Right atrium auricular region (tissue), 2 donors: ENCODE measurements around the gene OR10A6. TPM values are rescaled to one million over a fixed set of nuclear protein-coding genes. Genes with fewer than 3 reads are reported as not detected.

ENCODE experiments used
- DNase-seq: peaks from one replicate; pipeline ENCODE4 v3.0.0-alpha.2; 2019; ENCODE audit warnings: low spot score
- H3K27ac ChIP-seq, 2 donors: fragments of 200-600 bp; sonication (generic); 1 replicate in 1 of 2; 2 replicates in 1 of 2; pipeline ENCODE4 v1.5.1; 2016 to 2019
- H3K27me3 ChIP-seq, 2 donors: fragments of 200-600 bp; sonication (generic); one replicate each; pipeline versions ENCODE4 v1.5.1 to v1.6.0; 2017 to 2019
- H3K36me3 ChIP-seq: fragments of 200-600 bp; sonication (generic); one replicate; pipeline ENCODE4 v1.5.1; 2016
- H3K4me1 ChIP-seq, 2 donors: fragments of 200-600 bp; sonication (generic); one replicate each; pipeline versions ENCODE4 v1.5.1 to v1.6.0; 2017 to 2019
- H3K4me3 ChIP-seq, 2 donors: fragments of 200-600 bp; sonication (generic); 1 replicate in 1 of 2; 2 replicates in 1 of 2; pipeline ENCODE4 v1.5.1; 2017 to 2019; ENCODE audit warnings: mild to moderate bottlenecking in 1 of 2, moderate library complexity in 1 of 2
- H3K9me3 ChIP-seq, 2 donors: fragments of 200-600 bp; sonication (generic); one replicate each; pipeline ENCODE4 v1.5.1; 2019
- CTCF ChIP-seq, 2 donors: fragments of 200-600 bp; sonication (generic); IDR thresholded peaks; one replicate each; pipeline ENCODE4 v1.5.1; 2019; ENCODE audit warnings: antibody characterized with exemption in 2 of 2
- total RNA-seq, 2 donors: library from RNA; depleted of rRNA; stranded (reverse); fragments of >200 nt; gene quantifications; one replicate each; pipeline ENCODE4 v1.1.0, GENCODE V29; 2016

Gene OR10A6
- total RNA-seq, 2 donors from 2014 or later, result not detected

- no peak overlapping the region for H3K27ac ChIP-seq
- no peak for DNase-seq
- no peaks in the 10 kb centered on the region for H3K4me1 ChIP-seq
- H3K4me3 ChIP-seq, result no peak overlapping the region
- no peak for TF ChIP-seq CTCF (IDR thresholded peaks at IDR 0.05)
- no peaks in the 10 kb centered on the region for H3K9me3 ChIP-seq
- no peaks in the 10 kb centered on the region for H3K36me3 ChIP-seq
- no peaks in the 10 kb centered on the region for H3K27me3 ChIP-seq
Measured at GRCh38 chr11:7964873-7965272, 33.8 kb upstream of the OR10A6 start.

GRCh38 chr11:7964261-7964660 lies 33.2 kb upstream of the OR10A6 start:
- Histone ChIP-seq H3K27ac (no peak overlapping the region), H3K36me3 (no peaks in the 10 kb centered on the region), H3K27me3 (no peaks in the 10 kb centered on the region), H3K4me1 (no peaks in the 10 kb centered on the region), H3K4me3 (no peak overlapping the region), H3K9me3 (no peaks in the 10 kb centered on the region)
- no peak for TF ChIP-seq CTCF (IDR thresholded peaks at IDR 0.05)
- no peak for DNase-seq

- H3K36me3 ChIP-seq, result no peaks in the 10 kb centered on the region
- no peak for TF ChIP-seq CTCF (IDR thresholded peaks at IDR 0.05)
Measured at GRCh38 chr11:7955191-7955590, 24.1 kb upstream of the OR10A6 start.

GRCh38 chr11:7949934-7950333 lies 18.9 kb upstream of the OR10A6 start:
- H3K4me1 ChIP-seq, result no peaks in the 10 kb centered on the region
- H3K36me3 ChIP-seq, result no peaks in the 10 kb centered on the region
- H3K27me3 ChIP-seq, result no peaks in the 10 kb centered on the region
- no peak overlapping the region for H3K27ac ChIP-seq
- H3K4me3 ChIP-seq, result no peak overlapping the region
- no peak for DNase-seq
- peaks cover 0 to 4% of the 10 kb centered on the region in 2 donors for H3K9me3 ChIP-seq
- TF ChIP-seq CTCF (IDR thresholded peaks at IDR 0.05), result no peak

More at GRCh38 chr11:7955191-7955590, 24.1 kb upstream of the OR10A6 start:
- no peak for DNase-seq
- no peak overlapping the region for H3K4me3 ChIP-seq
- no peaks in the 10 kb centered on the region for H3K4me1 ChIP-seq
- peaks cover 0 to 6% of the 10 kb centered on the region in 2 donors for H3K9me3 ChIP-seq
- no peak overlapping the region for H3K27ac ChIP-seq
- no peaks in the 10 kb centered on the region for H3K27me3 ChIP-seq

- Histone ChIP-seq H3K4me1 (no peaks in the 10 kb centered on the region), H3K27me3 (no peaks in the 10 kb centered on the region), H3K9me3 (peaks cover 0 to 31% of the 10 kb centered on the region in 2 donors), H3K36me3 (no peaks in the 10 kb centered on the region), H3K4me3 (no peak overlapping the region), H3K27ac (no peak overlapping the region)
- TF ChIP-seq CTCF (IDR thresholded peaks at IDR 0.05), result no peak
- no peak for DNase-seq
Measured at GRCh38 chr11:7944123-7944522, 13.1 kb upstream of the OR10A6 start.

- Histone ChIP-seq H3K4me1 (no peaks in the 10 kb centered on the region), H3K9me3 (peaks cover 0 to 31% of the 10 kb centered on the region in 2 donors), H3K36me3 (no peaks in the 10 kb centered on the region), H3K27me3 (no peaks in the 10 kb centered on the region), H3K4me3 (no peak within 1 kb of the TSS), H3K27ac (no peak within 1 kb of the TSS)
- no peak for DNase-seq
- TF ChIP-seq CTCF (IDR thresholded peaks at IDR 0.05), result no peak
Measured at GRCh38 chr11:7941608-7942007, 10.5 kb upstream of the OR10A6 start, which contains the start of gene OR10A3. Gene OR10A3 (minus strand): TSS chr11:7941708. CDS start chr11:7939520, 2,188 bp downstream.
